H9 (cell line): ENCODE measurements around the gene C1orf159. TPM values are rescaled to one million over a fixed set of nuclear protein-coding genes. Genes with fewer than 3 reads are reported as not detected.

Experiments
- DNase-seq: peaks from one replicate; pipeline ENCODE4 v3.0.0-alpha.2; 2017
- H2AFZ ChIP-seq: one replicate; pipeline ENCODE4 v1.6.1; 2013; ENCODE audit warnings: mild to moderate bottlenecking, low read length, control low read depth, moderate library complexity
- H2AK5ac ChIP-seq: 2 replicates; pipeline ENCODE4 v1.6.1; 2013; ENCODE audit warnings: low read length, control low read depth, mixed read lengths; ENCODE audit not compliant: insufficient read length
- H2BK120ac ChIP-seq: one replicate; pipeline ENCODE4 v1.6.1; 2013; ENCODE audit warnings: low read depth, mild to moderate bottlenecking, low read length, control low read depth, inconsistent platforms; ENCODE audit not compliant: poor library complexity, severe bottlenecking
- H2BK12ac ChIP-seq: 2 replicates; pipeline ENCODE4 v1.6.1; 2013; ENCODE audit warnings: low read length, control low read depth, mixed read lengths, low read depth; ENCODE audit not compliant: insufficient read length
- H2BK15ac ChIP-seq: 2 replicates; pipeline ENCODE4 v1.6.1; 2013; ENCODE audit warnings: low read depth, low read length, control low read depth
- H2BK20ac ChIP-seq: one replicate; pipeline ENCODE4 v1.6.1; 2013; ENCODE audit warnings: low read depth, mild to moderate bottlenecking, low read length, control low read depth, inconsistent platforms; ENCODE audit not compliant: poor library complexity, severe bottlenecking
- H2BK5ac ChIP-seq: 2 replicates; pipeline ENCODE4 v1.6.1; 2013; ENCODE audit warnings: low read length, control low read depth, mixed read lengths; ENCODE audit not compliant: insufficient read length
- H3K14ac ChIP-seq: 2 replicates; pipeline ENCODE4 v1.6.1; 2013; ENCODE audit warnings: low read length, control low read depth; ENCODE audit not compliant: insufficient read depth
- H3K18ac ChIP-seq: 2 replicates; pipeline ENCODE4 v1.6.1; 2013; ENCODE audit warnings: low read depth, mild to moderate bottlenecking, mixed read lengths, low read length, control low read depth; ENCODE audit not compliant: insufficient read length
- H3K23ac ChIP-seq: 2 replicates; pipeline ENCODE4 v1.6.1; 2013; ENCODE audit warnings: low read length, control low read depth, mixed read lengths, low read depth; ENCODE audit not compliant: insufficient read length
- H3K23me2 ChIP-seq: 2 replicates; pipeline ENCODE4 v1.6.1; 2013; ENCODE audit warnings: low read depth, mild to moderate bottlenecking, mixed read lengths, low read length, control low read depth; ENCODE audit not compliant: insufficient read length, poor library complexity, severe bottlenecking
- H3K27ac ChIP-seq: 2 replicates; pipeline ENCODE4 v1.5.1; 2013; ENCODE audit warnings: low read length, control low read depth, mixed read lengths, low read depth; ENCODE audit not compliant: insufficient read length
- H3K27me3 ChIP-seq: 2 replicates; pipeline ENCODE4 v1.6.1; 2013; ENCODE audit warnings: low read length, control low read depth, inconsistent platforms; ENCODE audit not compliant: insufficient read depth
- H3K4ac ChIP-seq: 2 replicates; pipeline ENCODE4 v1.6.1; 2013; ENCODE audit warnings: low read depth, mild to moderate bottlenecking, control low read depth, inconsistent platforms, low read length, moderate library complexity
- H3K4me1 ChIP-seq: 2 replicates; pipeline ENCODE4 v1.6.1; 2013; ENCODE audit warnings: low read length, control low read depth, inconsistent platforms; ENCODE audit not compliant: insufficient read depth
- H3K4me2 ChIP-seq: 2 replicates; pipeline ENCODE4 v1.6.1; 2013; ENCODE audit warnings: low read length, control low read depth, mixed read lengths; ENCODE audit not compliant: insufficient read length, insufficient read depth
- H3K56ac ChIP-seq: 2 replicates; pipeline ENCODE4 v1.6.1; 2013; ENCODE audit warnings: low read depth, mild to moderate bottlenecking, mixed read lengths, low read length, control low read depth; ENCODE audit not compliant: insufficient read length
- H3K79me1 ChIP-seq: 2 replicates; pipeline ENCODE4 v1.6.1; 2013; ENCODE audit warnings: low read depth, mild to moderate bottlenecking, moderate library complexity, low read length, control low read depth, inconsistent platforms; ENCODE audit not compliant: insufficient read depth, poor library complexity, severe bottlenecking
- H3K79me2 ChIP-seq: 2 replicates; pipeline ENCODE4 v1.6.1; 2013; ENCODE audit warnings: low read length, control low read depth, inconsistent platforms; ENCODE audit not compliant: insufficient read depth
- H3K9ac ChIP-seq: 2 replicates; pipeline ENCODE4 v1.6.1; 2013; ENCODE audit warnings: low read length, control low read depth, mixed read lengths; ENCODE audit not compliant: insufficient read length; ENCODE audit errors: extremely low read depth
- H3K9me3 ChIP-seq: one replicate; pipeline ENCODE4 v1.6.1; 2013; ENCODE audit warnings: low read depth, low read length, inconsistent platforms; ENCODE audit not compliant: control insufficient read depth
- H3T11ph ChIP-seq: one replicate; pipeline ENCODE4 v1.6.1; 2013; ENCODE audit warnings: mild to moderate bottlenecking, low read length, control low read depth, inconsistent platforms
- H4K20me1 ChIP-seq: one replicate; pipeline ENCODE4 v1.6.1; 2013; ENCODE audit not compliant: control insufficient read depth, insufficient read length, insufficient read depth
- H4K5ac ChIP-seq: 2 replicates; pipeline ENCODE4 v1.6.1; 2013; ENCODE audit warnings: low read depth, mild to moderate bottlenecking, mixed read lengths, low read length, control low read depth; ENCODE audit not compliant: insufficient read length
- H4K8ac ChIP-seq: replicated peaks from 2 replicates; pipeline ENCODE4 v1.6.1; 2013; ENCODE audit warnings: low read length, control low read depth, mixed read lengths, low read depth; ENCODE audit not compliant: insufficient read length
- H4K91ac ChIP-seq: 2 replicates; pipeline ENCODE4 v1.6.1; 2013; ENCODE audit warnings: low read depth, mild to moderate bottlenecking, moderate library complexity, mixed read lengths, low read length, control low read depth; ENCODE audit not compliant: insufficient read length
- H3K27ac Mint-ChIP-seq, 3 experiments: 2 replicates in 2 of 3; 3 replicates in 1 of 3; pipeline ENCODE4 v1.8.0; 2020 to 2021; ENCODE audit warnings: mixed read lengths in 3 of 3, mild to moderate bottlenecking in 1 of 3, moderate library complexity in 1 of 3
- H3K27me3 Mint-ChIP-seq: 2 replicates; pipeline ENCODE4 v1.8.0; 2021; ENCODE audit warnings: low read depth, mild to moderate bottlenecking, moderate library complexity, mixed read lengths
- H3K36me3 Mint-ChIP-seq, 3 experiments: 2 replicates in 2 of 3; 3 replicates in 1 of 3; pipeline ENCODE4 v1.8.0; 2020 to 2021; ENCODE audit warnings: low read depth in 3 of 3, mixed read lengths in 3 of 3; ENCODE audit not compliant: insufficient read depth in 1 of 3
- H3K4me1 Mint-ChIP-seq, 2 experiments: 2 replicates each; pipeline ENCODE4 v1.8.0; 2020; ENCODE audit warnings: mixed read lengths in 2 of 2
- H3K4me3 Mint-ChIP-seq, 2 experiments: 2 replicates in 1 of 2; 3 replicates in 1 of 2; pipeline ENCODE4 v1.8.0; 2020 to 2021; ENCODE audit warnings: mild to moderate bottlenecking in 2 of 2, mixed read lengths in 2 of 2, moderate library complexity in 1 of 2
- H3K9me3 Mint-ChIP-seq, 2 experiments: 2 replicates in 1 of 2; 3 replicates in 1 of 2; pipeline ENCODE4 v1.8.0; 2020; ENCODE audit warnings: mild to moderate bottlenecking in 2 of 2, mixed read lengths in 2 of 2, moderate library complexity in 1 of 2
- CTCF ChIP-seq: fragments of 200-600 bp; sonication (generic); conservative IDR thresholded peaks from 3 replicates; pipeline ENCODE4 v1.8.0; 2021; ENCODE audit warnings: antibody characterized with exemption, mild to moderate bottlenecking
- WGBS: extraction: QIAGEN DNeasy Blood & Tissue Kit; methylation state at CpG from one replicate; pipeline ENCODE4 v1.1.7; 2013; ENCODE audit warnings: missing lambda C conversion rate, low lambda C conversion rate, mixed read lengths; ENCODE audit not compliant: insufficient read length; ENCODE audit errors: extremely low coverage; 5-methylcytosine and 5-hydroxymethylcytosine counted together
- total RNA-seq: library from RNA; stranded (reverse); gene quantifications from 2 replicates; pipeline ENCODE4 v1.2.1, GENCODE V29; 2021

The C1orf159 gene
- total RNA-seq, 1 experiment from 2014 or later: 12.3 TPM

- Histone ChIP-seq H3K27me3 (no peaks in the 10 kb centered on the region; the same call in 1 of the 2 replicates), H2BK15ac (no peak overlapping the region), H3K18ac (no peak overlapping the region), H2BK5ac (no peak overlapping the region), H3K79me2 (no peaks in the 10 kb centered on the region; the same call in 1 of the 2 replicates), H3K9ac (no peak overlapping the region), H2BK12ac (no peak overlapping the region), H2BK20ac (no peak overlapping the region), H4K8ac (no peak overlapping the region), H4K20me1 (peaks cover 3% of the 10 kb centered on the region), H3K4me1 (no peaks in the 10 kb centered on the region), H2AFZ (no peak overlapping the region), H3K4ac (no peak overlapping the region), H3K4me2 (no peak overlapping the region), H3K23ac (no peak overlapping the region), H3K14ac (no peak overlapping the region), H3K23me2 (no peaks in the 10 kb centered on the region), H2AK5ac (no peak overlapping the region), H2BK120ac (no peak overlapping the region), H3K9me3 (no peaks in the 10 kb centered on the region), H3K56ac (no peak overlapping the region), H3T11ph (no peak overlapping the region), H4K91ac (no peak overlapping the region), H3K27ac (no peak overlapping the region), H3K79me1 (no peaks in the 10 kb centered on the region), H4K5ac (no peak overlapping the region)
- no peak for DNase-seq
- Mint-ChIP-seq H3K9me3 (no peaks in the 10 kb centered on the region; a peak in 1 of 5 replicates), H3K27ac (no peak overlapping the region), H3K4me3 (no peak overlapping the region), H3K4me1 (no peaks in the 10 kb centered on the region; a peak in 1 of 4 replicates), H3K27me3 (no peaks in the 10 kb centered on the region), H3K36me3 (peaks cover 16 to 54% (median 50%) of the 10 kb centered on the region in 3 experiments)
- no peak for TF ChIP-seq CTCF
- WGBS: no CpG with 5 or more reads among the region's 57 CpGs
Measured at GRCh38 chr1:1049318-1050165, 66.3 kb downstream of the C1orf159 start.
